SW 1271 (cell line): ENCODE results near the gene DYRK1A.
A peak's percentile ranks its signal among the peaks of the same experiment; 100 is the strongest.

Source experiments
- DNase-seq, 2 experiments: peaks; one replicate each; lab custom pipeline; 2025; lab: John Stamatoyannopoulos, UW

Gene DYRK1A

DNA sequence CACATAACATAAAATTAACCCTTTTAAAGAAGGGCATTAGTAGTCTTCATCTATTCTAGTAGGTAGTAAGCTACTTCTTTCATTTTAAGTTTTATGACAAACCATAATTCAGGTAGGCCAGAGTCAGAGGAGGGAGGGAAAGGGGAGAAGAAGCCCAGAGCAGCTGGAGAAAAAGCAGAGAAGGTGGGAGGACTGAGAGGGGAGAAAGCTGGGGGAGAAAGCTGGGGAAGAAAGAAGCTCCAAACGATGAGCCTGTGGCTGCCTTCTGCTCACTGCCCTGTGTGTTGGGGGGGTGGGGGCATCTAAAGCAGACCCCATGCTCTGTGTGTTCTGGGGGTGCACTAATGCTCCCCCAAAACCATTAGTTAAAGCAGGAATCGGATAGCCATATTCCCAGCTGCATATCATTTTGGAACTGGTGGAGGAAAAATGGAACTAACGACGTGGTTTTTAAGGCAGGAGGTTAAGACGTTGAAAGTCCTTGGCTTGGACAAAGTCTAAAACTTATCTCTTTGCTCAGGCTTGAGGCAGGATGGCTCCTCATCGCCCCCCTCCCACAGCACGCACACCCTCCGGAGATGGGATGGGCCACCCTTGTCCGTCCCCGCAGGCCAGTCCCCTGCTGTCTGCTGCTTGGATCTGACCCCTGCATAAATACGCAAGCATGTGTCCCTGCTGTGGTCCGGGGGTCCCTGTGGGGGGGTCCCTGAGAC lies 184.2 kb downstream of the DYRK1A start:
- DNase-seq = no peak

- DNase-seq = no peak
Observed at GRCh38 chr21:37551331-37551992, 184.9 kb downstream of the DYRK1A start.

DNA sequence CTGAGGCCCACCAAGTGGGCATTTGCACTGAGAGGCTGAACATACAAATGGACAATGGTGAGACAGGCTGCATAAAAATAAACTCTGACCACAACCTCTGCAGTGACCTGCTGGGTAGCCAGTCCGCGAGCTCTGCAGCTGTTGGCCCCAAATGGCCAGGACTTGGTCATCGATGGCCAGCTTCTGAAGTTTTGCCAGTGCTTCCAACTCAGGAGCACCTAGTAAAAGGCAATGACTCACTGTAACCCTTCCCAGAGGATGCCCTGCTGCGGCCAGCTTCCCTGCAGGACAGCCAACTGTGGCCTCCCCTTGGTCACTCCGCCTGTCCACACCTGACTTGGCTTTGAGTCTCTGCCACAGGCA lies 185.4 kb downstream of the DYRK1A start:
- no peak for DNase-seq

GRCh38 chr21:37552496-37553029 lies 186.0 kb downstream of the DYRK1A start:
- no peak for DNase-seq

DNA sequence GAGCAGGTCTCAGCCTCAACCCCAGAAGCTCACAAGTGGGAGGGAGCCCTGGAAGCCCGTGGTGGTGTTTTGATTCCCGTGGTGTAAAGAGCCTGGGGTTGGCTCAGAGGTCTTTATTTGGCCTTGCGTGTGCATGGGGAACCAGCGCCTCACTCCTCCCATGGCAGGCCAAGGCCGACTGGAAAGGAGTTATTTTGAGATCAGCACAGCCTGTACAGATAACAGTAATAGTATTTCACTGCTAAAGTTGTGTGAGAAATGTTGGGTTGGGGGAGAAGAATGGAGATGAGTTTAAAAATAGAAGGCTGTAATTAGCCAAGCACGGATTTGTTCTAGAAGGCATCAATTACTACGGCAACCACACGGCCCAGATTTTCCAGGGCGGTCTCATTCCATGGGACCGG lies 186.5 kb downstream of the DYRK1A start:
- DNase-seq = no peak

GRCh38 chr21:37554661-37555379 lies 188.2 kb downstream of the DYRK1A start:
- DNase-seq = no peak

DNA sequence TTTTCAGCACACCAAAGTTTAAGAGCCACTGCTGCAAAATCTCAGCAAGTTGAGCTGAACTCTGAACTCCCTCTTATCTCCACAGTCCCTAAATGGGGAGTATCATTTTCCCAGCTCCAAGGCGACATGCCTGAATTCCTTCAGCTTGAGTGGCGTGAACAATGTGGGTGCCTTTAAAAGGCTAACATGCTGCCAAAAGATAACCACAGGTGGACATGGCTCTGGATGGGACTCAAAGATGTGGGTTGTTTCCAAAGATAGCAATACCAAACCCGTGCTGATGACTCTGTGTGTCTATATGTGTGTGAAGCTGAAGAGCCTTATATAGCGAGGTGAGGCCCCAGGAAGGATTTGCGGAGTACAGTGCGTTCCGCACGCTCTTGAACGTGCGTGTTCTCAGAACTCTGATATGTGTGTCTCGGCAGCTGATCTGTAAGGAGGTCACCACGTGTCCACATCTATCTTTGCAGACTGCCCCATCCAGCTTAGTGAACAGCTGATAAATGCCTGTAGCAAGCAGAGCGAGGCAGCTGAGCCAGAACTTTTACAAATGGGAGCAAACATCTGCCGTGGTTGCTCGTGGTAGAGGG lies 189.2 kb downstream of the DYRK1A start:
- no peak for DNase-seq

- no peak for DNase-seq
Observed at GRCh38 chr21:37557261-37557950, 190.8 kb downstream of the DYRK1A start.

- DNase-seq = no peak
Observed at GRCh38 chr21:37558676-37559211, 192.2 kb downstream of the DYRK1A start.

GRCh38 chr21:37560385-37560784 lies 193.8 kb downstream of the DYRK1A start:
- no peak for DNase-seq

- no peak for DNase-seq
Observed at GRCh38 chr21:37561506-37561905, 194.9 kb downstream of the DYRK1A start.

GRCh38 chr21:37561941-37562919 lies 195.7 kb downstream of the DYRK1A start:
- no peak for DNase-seq

- no peak for DNase-seq
Observed at GRCh38 chr21:37562920-37563640, 196.5 kb downstream of the DYRK1A start.

DNA sequence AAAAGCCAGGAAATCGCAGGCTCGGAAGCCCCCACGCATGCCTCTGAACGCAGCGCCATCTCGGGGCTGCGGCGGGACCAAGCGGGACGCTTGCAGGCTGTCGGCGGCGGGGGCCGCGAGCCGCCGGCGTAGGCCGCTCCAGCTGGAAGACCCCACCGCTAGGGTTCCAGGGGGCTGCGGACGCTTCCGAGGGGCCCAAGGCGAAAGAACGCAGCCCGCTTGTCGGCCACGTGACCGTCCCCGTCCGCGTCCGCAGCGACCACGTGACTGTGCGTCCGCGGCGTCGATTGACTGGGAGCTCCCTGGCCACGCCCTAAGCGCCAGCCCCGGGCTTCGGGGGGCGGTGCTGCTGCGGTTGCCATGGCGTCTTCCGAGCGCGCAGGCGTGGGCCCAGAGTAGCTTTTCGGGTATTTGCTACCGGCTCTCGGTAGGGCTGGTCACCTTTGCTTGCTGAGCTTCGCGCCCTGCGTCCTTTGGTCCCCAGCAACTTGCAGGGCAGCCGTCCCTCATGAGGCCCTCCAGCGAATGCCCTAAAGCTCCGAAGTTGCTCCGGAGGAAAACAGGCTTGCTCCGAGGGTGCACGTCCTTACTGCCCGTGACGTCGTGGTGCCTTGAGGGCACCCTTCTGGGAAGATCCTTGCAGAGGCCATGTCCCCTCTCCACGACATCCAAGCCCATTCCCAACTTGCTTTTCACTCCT lies 197.2 kb downstream of the DYRK1A start:
- peak; percentile 69 to 79 for DNase-seq

DNA sequence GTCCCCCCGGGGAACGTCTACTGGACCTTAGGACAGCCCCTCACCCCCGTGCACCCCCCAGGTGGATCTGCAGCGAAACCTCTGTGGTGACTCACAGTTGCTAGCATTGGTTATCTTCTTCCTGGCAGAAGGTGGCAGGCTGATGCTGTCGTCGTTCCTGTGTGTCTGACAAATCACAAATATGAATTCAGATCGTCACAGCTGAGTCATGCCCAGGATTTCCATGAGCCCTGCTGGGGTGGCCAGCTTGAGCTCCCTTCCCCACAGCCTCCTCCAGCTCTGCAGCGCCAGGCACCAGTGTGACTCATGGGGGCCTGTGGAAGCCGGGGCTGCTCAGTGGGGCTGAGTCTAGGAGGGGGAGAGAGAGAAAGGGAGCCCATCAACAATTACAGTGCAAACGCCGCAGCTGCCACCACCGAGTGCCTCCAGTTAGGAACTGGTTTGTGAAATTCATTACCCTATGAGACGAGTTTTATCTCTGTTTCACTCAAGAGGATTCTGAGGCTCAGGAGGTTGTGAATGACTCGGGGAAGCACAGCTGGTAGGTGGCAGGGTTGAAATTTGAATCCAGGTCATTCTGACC lies 197.9 kb downstream of the DYRK1A start:
- peak; percentile 88 to 92 for DNase-seq

DNA sequence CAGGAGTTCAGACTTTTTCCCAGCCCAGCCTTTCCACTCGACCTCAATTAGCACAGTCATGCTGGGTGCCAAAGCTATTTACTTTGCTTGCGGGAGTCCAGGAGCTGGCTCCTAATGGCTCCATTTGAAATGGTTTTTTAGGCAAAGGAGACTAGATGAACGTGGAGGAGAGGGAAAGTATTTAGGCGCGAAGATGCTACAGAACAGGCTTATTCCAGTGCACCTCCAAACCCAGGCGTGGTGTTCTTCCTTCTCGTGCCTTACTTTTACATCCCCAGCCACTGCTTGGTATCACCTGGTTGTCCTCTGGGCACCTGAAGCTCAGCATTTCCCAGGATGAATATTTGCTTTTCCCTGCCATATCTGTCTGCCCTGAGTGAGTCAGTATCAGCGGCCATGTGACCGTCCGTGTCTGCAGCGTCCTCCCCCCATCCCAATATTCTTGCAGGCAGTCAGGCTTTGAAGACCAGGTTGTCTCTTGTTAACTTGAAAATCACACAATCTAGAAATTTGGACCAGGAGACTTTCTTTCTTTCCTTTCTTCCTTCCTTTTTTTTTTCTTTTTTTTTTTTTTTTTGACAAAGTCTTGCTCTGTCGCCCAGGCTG lies 198.5 kb downstream of the DYRK1A start:
- DNase-seq = no peak

DNA sequence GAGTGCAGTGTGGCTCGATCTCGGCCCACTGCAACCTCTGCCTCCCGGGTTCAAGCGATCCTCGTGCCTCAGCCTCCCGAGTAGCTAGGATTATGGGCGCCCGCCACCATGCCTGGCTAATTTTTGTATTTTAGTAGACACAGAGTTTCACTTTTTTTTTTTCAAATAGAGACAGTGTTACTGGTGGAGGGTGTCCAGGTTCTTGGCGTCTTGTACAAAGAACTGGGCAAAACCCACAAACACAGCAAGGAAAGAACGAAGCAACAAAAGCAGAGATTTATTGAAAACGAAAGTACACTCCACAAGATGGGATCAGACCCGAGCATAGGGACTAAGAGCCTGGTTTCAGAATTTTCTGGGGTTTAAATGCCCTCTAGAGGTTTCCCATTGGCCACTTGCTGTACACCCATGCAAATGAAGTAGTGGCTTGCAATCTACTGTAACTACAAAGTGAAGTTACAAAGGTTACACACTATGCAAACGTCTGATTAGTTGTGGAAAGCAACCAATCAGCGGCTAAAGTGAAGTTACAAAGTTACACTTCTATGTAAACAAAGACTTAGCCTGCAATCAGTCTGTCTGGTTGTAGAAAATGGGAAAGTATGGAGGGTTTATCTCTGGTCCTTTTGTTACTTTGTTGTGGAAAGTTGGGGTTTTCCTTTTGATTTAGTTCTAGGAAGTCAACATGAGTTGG lies 199.1 kb downstream of the DYRK1A start:
- DNase-seq = no peak
